Putamen (tissue), 1 donor: Measurements from ENCODE around the gene EIF4A2.
"Not testable (repeated sequence)": the region's sequence is repeated elsewhere in the genome, so short reads cannot be mapped to it uniquely, and the experiment has no call there.

ENCODE experiments used
- DNase-seq: peaks from one replicate; pipeline ENCODE4 v3.0.0-alpha.2; 2016; ENCODE audit warnings: low spot score

The EIF4A2 gene

DNA sequence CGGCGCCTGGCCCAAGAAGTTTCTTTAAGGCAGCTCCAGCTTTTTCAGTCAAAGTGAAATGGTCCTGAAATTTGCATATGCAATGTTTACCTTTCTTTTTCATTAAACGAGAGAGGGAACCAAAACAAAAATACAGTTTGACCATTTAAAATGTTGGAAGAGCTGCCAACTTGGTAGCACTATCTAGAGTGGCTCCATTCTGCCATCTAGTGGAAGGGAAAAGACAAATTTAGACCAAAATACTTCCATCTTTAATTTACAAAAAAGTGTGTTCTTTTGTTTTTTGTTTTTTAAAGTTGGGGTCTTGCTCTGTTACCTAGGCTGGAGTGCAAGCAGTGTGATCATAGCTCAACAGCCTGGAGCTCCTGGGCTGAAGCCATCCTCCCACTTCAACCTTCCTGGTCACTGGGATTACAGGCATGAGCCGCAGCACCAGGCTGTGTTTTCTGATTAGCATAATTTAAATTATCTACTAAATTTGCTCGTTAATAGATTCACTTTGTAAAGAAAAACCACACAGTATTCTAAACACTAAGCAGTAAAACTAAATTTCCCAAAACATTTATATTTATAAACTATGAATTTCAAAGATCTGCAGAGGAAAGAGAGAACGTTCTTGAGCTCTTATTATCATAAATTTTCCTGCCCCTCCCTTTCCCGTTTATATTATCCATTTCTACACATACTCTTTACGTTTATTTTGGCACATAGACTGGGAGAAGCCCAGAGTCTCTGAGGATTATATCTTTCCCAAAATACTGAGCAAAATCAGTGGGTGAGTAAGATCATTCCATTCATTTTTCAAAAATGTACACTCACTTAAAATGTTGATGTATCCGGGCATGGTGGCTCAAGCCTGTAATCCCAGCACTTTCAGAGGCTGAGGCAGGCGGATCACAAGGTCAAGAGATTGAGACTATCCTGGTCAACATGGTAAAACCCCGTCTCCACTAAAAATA lies 38.3 kb downstream of the EIF4A2 start:
- DNase-seq, result no peak

DNA sequence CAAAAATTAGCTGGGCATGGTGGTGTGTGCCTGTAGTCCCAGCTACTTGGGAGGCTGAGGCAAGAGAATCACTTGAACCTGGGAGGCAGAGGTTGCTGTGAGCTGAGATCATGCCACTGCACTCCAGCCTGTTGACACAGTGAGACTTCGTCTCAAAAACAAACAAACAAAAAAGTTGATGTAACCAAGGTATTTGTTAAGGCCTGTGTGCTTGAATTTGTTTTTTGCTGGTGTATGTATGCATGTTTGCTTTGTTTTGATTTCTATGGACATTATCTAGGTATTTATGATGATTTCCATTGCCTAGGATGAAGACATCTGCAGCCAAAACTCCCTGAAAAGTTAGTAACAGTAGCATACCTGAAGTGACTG lies 39.0 kb downstream of the EIF4A2 start:
- DNase-seq, result not testable (repeated sequence)

DNA sequence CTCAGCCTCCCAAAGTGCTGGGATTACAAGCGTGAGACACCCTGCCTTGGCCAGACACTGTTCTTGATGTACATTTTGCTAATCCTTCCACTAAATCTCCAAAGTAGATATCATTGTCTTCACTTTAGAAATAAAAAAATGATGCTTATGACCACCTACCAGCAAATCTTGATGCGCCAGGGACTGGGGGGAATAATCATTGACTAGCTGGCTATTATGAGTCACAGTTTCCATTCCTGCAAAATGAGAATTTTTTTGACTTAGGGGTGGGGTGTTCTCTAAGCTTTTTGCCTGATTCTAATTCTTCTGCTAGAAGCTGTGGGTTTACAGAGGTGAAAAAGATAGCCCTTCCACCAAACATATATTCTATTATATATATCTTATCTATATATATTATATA lies 40.0 kb downstream of the EIF4A2 start:
- DNase-seq, result no peak

DNA sequence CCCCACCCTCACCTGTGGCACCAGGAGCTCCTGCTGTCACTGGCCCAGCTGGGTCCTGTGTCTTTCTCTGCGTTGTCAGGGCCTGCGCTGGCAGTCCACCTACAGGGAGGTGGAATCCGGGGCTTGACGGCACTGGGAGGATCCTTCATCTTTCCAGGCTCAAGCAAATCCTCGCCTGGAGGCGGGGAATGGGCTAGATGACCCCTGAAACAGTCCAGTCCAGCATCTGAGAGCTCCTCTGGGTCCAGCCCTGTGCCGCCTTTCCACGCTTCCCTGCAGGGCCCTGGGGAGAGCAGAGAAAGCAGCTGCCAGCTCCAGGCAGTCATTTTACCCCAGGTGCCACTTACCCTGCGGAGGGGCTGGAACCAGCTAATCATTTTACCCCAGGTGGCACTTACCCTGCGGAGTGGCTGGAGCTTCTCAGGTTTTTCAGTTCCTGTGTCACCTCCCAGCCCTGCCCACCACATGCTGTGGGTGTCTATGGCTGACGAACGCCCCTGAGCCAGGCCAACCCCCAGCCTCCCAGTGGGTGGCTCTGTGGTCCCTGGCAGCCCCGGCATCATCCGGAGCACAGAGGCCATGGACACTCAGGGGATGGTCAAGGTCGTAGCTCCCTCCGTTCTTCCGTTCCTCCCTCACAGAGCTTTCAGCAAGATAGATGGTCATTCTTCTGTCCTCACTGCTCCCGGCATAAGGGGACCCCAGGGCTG lies 41.2 kb downstream of the EIF4A2 start:
- no peak for DNase-seq

DNA sequence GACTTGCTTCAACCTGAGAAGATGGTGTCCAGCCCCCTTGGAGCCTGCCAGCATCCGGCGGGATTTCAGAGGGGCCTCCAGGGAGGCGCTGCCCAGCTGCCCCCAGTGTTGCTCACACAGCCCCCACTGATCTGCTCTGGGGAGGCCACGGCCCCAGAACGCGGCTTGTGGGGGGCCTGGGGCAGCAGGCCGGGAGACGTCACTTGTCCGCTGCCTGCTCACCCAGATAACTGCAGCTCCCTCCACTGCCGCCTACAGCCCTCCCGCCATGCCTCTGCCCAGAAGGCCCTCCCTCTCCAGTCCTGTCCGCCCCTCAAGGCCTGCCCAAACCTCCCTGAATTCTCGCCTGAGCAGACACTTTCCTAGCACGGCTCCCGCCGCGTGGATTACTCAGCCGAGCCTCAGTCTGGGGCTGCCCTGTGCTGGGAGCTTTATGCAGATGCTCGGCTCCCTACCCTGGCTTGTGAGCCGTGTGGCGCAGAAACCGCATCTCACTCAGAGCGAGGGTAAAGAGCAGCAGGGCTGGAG lies 42.0 kb downstream of the EIF4A2 start:
- no peak for DNase-seq

DNA sequence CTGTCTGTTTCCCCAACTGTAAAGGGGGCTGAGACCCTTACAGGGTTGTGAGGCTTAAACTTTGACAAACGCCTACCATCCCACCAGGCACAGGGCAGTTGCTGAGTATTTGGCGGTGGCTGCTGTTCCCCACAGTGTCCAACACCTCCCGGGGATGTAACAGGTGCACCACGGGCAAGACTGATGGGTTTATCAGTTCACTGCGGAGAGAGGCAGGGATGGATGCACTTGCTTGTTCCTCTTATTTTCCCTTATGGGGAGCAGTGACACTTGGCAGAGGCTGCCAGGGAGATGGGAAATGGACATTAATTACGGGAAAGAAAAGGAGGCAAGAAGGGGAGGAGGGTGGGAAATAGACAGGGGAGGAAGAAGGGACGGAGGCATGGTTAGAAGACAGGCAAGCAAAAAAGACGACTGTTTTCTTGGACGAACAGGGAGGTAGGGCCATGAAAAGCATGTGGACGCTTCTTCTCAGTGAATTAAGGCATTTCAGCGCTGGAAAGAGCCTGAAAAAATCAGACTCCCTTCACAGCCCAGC lies 42.6 kb downstream of the EIF4A2 start:
- no peak for DNase-seq

DNA sequence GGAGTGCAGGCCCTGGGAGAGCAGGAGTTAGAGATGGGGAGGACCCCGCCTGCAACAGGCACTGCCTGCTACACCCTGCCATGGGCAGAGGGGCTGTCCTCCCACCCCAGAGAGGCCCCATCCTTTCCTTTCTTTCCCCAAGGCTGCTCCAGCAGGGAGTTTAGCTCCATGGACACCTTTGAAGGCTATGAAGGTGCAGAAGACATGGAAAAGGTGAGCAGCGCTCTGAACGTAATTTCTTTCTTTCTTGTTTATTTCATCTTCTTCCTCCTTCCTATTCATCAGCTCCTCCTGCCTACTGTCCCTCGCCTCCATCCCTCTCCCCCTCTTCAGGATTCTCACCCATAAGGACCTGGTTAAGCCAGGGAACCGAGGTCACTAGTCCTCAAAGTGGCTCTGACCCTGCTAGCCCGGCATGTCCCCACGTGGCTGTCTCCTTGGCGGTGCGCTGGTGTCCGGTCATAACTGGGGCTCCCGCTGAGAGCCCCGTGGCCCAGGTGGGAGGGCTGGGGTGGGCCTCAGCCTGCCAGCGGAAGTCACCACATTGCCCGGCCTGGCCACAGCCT lies 43.1 kb downstream of the EIF4A2 start:
- DNase-seq, result no peak

DNA sequence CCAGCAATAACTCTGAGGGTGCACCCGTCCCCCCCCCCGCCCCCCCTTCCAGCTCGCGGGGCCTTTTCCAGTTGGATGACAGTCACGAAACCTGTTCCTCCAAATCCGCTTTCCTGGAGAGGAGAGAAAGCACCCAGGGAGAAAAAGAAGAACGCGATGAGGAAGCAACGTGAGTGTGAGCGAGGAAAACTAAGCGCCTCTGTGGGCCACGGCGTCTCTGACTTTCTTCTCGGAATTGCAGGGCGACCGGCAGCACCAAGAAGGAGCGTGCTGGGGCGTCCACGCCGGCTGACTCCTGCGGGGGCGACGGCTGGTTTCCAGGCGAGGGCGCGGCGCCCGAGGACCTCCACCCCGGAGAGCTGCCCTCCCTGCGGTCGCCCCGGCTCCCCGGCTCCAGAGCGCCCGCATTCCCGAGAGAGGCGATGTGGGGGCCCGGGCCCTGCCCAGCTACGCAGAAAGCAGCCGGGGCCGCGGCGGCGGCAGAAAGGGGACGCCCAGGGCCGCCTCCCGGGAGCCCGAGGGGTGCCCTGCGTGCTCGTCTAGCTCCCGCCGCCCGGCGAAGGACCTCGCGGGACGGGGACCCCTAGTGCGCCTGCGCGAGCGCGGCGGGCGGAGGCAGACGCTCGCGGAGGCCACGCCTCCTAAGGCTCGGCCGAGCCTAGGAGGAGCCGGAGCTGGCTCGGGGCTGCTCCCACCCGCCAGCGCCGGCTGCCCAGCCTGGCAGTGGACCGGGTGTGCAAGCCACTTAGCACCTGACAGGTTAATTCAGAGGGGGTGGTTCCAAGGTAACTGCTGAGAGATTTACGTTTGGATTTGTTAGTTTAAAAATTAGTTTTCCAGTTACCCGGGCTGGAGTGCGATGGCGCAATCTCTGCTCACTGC lies 43.8 kb downstream of the EIF4A2 start:
- peak; percentile 86 for DNase-seq

DNA sequence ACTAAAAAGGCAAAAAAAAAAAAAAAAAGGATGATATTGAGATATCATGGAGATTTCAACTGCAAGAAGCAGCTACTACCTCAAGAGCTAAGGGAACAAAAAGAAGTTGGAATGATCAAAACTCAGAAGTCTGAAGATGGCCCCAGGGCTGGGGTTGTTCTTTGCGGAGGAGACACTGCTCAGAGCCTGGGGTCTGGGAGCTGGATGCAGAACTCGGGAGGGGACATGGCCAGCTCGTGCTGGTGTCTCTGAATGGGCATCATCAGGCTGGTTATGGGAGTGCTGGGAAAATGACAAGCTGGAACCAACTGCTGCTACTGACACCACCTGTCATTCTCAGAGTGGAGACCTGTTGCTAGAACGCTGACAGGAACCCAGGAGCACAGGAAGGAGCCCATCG lies 45.0 kb downstream of the EIF4A2 start:
- no peak for DNase-seq

DNA sequence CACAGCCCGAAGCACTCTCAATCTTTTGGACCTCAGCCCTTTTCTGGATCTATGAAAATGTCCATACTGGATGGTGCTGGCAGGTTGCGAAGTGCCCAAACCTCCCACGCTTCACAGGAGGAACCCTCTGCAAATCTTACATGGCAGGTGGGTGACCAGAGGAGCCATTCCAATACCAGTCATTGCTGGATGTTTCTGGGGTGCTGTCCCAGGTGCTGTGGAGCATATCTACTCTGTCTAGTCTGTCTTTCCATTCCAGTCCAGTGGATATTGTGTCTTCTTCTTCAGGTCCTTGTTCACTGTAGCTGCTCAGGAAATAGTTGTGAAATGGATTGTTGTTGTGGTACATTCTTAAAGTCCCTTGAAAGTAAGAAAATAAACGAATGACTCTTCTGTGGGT lies 48.4 kb downstream of the EIF4A2 start:
- DNase-seq, result no peak

DNA sequence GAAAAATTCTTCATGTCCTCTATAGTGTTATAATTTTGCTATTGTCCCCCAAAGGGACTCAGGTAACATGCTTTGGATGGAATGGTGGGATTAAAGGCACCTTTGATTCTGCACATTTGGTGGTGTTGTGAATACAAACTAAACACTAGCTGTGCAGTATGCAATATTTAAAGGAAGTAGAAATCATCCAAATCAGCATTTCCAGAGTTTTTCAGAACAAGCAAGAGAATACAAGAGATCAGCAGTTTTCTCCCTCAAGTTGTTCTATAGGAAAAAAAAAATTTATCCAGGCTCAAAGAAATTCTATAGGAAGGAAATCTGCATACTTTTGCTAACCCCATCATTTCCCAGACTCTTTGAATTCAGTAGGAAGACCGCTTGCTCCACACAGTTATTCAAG lies 48.9 kb downstream of the EIF4A2 start:
- DNase-seq, result no peak
